CD4-positive, alpha-beta T cell treated with Interleukin-4 for 1 hour (primary cell): Measurements from ENCODE around the gene CSNK1D.
"Not testable (repeated sequence)": the region's sequence is repeated elsewhere in the genome, so short reads cannot be mapped to it uniquely, and the experiment has no call there.

ENCODE experiments used
- DNase-seq, 2 donors: peaks; one replicate each; pipeline ENCODE4 v3.0.0-alpha.2; 2020 to 2022

Gene CSNK1D

GRCh38 chr17:82212331-82213250 is 60.9 kb downstream of the CSNK1D start, which contains the start of gene CCDC57:
Gene CCDC57, minus strand, starts transcription at chr17:82212842. Its CDS starts 10,898 bp downstream, at chr17:82201944.
- DNase-seq, result peak; percentile 68 to 75

- not testable (repeated sequence) for DNase-seq
Observed at GRCh38 chr17:82210655-82211054, 62.8 kb downstream of the CSNK1D start.

- DNase-seq, result peak; percentile 86
Observed at GRCh38 chr17:82205720-82206508, 67.6 kb downstream of the CSNK1D start.

- DNase-seq, result no peak
Observed at GRCh38 chr17:82204831-82205719, 68.4 kb downstream of the CSNK1D start.

GRCh38 chr17:82203920-82204319 is 69.6 kb downstream of the CSNK1D start:
- no peak for DNase-seq

- no peak for DNase-seq
Observed at GRCh38 chr17:82202981-82203380, 70.5 kb downstream of the CSNK1D start.

GRCh38 chr17:82201498-82201910 is 72.0 kb downstream of the CSNK1D start:
- no peak for DNase-seq

GRCh38 chr17:82200743-82201497 is 72.6 kb downstream of the CSNK1D start:
- peak; percentile 74 to 84 for DNase-seq

- DNase-seq, result no peak
Observed at GRCh38 chr17:82200135-82200534, 73.4 kb downstream of the CSNK1D start.

GRCh38 chr17:82199496-82199895 is 74.0 kb downstream of the CSNK1D start:
- no peak for DNase-seq

GRCh38 chr17:82198092-82198491 is 75.4 kb downstream of the CSNK1D start:
- no peak for DNase-seq

- DNase-seq, result no peak
Observed at GRCh38 chr17:82195675-82196672, 77.5 kb downstream of the CSNK1D start.

- no peak for DNase-seq
Observed at GRCh38 chr17:82194765-82195164, 78.7 kb downstream of the CSNK1D start.

- no peak for DNase-seq
Observed at GRCh38 chr17:82193520-82194220, 79.8 kb downstream of the CSNK1D start.

GRCh38 chr17:82193050-82193449 is 80.5 kb downstream of the CSNK1D start:
- DNase-seq, result not testable (repeated sequence)
